ENCODE results near the gene AXL. TPM values are rescaled to one million over a fixed set of nuclear protein-coding genes. Genes with fewer than 3 reads are reported as not detected.

The AXL gene
- total RNA-seq, 1 experiment from 2014 or later: 236 TPM

DNA sequence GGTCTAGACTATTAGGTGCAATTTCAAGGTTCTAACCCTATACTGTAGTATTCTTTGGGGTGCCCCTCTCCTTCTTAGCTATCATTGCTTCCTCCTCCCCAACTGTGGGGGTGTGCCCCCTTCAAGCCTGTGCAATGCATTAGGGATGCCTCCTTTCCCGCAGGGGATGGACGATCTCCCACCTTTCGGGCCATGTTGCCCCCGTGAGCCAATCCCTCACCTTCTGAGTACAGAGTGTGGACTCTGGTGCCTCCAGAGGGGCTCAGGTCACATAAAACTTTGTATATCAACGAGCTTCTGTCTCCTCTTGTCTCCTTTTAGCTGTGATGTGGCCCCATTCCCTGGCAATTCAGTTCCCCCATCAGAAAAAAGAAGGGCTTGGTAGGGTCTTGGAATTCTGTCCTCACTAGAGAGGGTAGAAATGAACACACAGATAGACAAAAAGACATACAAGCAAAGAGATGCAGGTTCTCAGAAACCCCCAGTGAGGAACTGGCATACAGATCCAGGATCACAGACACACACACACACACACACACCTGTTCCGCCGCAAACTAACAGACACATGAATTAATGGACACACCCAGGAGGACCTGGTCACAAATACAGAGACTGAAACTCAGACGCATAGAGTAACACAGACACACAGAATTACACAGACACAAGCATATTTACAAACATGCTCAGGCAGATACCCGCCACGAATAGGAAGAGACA is 42.6 kb downstream of the AXL start:
- no peaks in the 10 kb centered on the region for H3K36me3 ChIP-seq (ENCODE audit: low read depth)
- peaks cover 24% of the 10 kb centered on the region; the same call in 1 of the 2 replicates for H3F3A ChIP-seq (ENCODE audit: insufficient read depth, low read depth)
- no peak for TF ChIP-seq EZH2 (IDR thresholded peaks at IDR 0.05; ENCODE audit: low read depth)
- TF ChIP-seq, protein P1, sequence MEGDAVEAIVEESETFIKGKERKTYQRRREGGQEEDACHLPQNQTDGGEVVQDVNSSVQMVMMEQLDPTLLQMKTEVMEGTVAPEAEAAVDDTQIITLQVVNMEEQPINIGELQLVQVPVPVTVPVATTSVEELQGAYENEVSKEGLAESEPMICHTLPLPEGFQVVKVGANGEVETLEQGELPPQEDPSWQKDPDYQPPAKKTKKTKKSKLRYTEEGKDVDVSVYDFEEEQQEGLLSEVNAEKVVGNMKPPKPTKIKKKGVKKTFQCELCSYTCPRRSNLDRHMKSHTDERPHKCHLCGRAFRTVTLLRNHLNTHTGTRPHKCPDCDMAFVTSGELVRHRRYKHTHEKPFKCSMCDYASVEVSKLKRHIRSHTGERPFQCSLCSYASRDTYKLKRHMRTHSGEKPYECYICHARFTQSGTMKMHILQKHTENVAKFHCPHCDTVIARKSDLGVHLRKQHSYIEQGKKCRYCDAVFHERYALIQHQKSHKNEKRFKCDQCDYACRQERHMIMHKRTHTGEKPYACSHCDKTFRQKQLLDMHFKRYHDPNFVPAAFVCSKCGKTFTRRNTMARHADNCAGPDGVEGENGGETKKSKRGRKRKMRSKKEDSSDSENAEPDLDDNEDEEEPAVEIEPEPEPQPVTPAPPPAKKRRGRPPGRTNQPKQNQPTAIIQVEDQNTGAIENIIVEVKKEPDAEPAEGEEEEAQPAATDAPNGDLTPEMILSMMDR (conservative IDR thresholded peaks at IDR 0.05): no peak
- no peak for DNase-seq
- intact Hi-C loops (cut with micrococcal nuclease; ENCODE audit: unreplicated experiment): loop anchor here (1.0 to 10.0 kb wide), 5 partner anchors 42 to 599 kb away; partner anchors contain the start of gene AXL
- H3K9me2 ChIP-seq (ENCODE audit: insufficient read depth): no peaks in the 10 kb centered on the region
- H3K9me3 ChIP-seq (ENCODE audit: insufficient read depth, low read depth): no peaks in the 10 kb centered on the region
- peaks cover 9% of the 10 kb centered on the region; the same call in 1 of the 2 replicates for H3K4me1 ChIP-seq (replicated peaks; ENCODE audit: insufficient read depth)
- ChIA-PET POLR2A (ENCODE audit: unreplicated experiment) (interaction anchor here (1.3 kb wide), 1 partner anchor 57 kb away, joined by 20 read pairs; no protein-coding TSS in a partner anchor), CTCF (interaction anchor here (0.7 kb wide), 1 partner anchor 117 kb away, joined by 4 read pairs; no protein-coding TSS in a partner anchor)
- H2AFZ ChIP-seq: peak overlapping the region; percentile 14; the same call in 1 of the 2 replicates
- no peak overlapping the region for H3K27ac ChIP-seq
- no TSS peak for BruUV-seq (replicated peaks)
- H3K4me2 ChIP-seq: peak overlapping the region; percentile 79
- H3K4me3 ChIP-seq: peak overlapping the region; percentile 85; the same call in 1 of the 2 replicates
- H3K79me2 ChIP-seq (ENCODE audit: low read depth): peaks cover 28% of the 10 kb centered on the region
- H3K27me3 ChIP-seq (ENCODE audit: insufficient read depth, low read depth): no peaks in the 10 kb centered on the region
- H4K20me1 ChIP-seq (ENCODE audit: insufficient read depth): 0 out of 2 replicates have a peak, but pooled peaks cover under 1% of the 10 kb centered on the region

DNA sequence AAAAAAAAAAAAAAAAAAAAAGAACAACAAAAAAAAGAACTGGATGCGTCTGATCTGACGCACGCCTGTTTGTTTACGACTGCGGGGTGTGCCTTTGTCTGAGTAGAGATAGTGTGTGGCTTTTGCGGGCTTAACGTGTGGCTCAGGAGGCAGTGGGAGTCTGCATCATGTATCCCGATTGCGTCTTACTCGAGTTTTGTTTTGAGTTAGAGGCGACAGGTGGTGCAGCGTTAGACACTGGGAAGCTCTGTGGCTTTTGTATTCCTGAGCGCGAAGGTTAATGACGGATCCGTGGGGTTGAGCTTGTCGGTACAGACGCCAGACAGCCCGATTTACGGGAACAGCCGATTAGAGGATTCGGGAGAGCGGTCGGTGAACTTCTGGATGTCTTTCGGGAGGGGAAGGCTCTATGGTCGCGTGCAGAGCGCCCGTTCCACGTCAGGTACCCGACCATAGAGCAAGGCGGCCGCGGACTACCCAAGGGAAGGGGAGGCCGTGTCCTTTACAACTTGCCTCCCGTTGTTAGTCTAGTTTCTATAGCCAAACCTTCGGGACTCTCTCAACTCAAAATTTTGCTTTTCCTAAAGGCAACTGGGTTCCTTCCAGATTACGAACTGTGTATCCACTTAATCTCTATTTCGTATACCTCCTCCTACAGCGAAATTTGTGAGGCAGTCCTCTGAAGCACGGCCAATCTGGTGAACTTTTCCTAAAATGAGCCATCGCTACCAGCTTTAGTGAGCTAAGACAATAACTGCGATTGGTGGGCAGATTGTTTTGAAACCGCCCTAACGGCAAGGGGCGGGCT is 44.2 kb downstream of the AXL start:
- Histone ChIP-seq H3F3A (ENCODE audit: insufficient read depth, low read depth) (peaks cover 24% of the 10 kb centered on the region; the same call in 1 of the 2 replicates), H4K20me1 (ENCODE audit: insufficient read depth) (peaks cover 11% of the 10 kb centered on the region; the same call in 1 of the 2 replicates), H3K27ac (peak overlapping the region; percentile 79), H3K36me3 (ENCODE audit: low read depth) (peaks cover 2% of the 10 kb centered on the region), H3K4me2 (peak overlapping the region; percentile 79), H3K9me3 (ENCODE audit: insufficient read depth, low read depth) (no peaks in the 10 kb centered on the region), H3K27me3 (ENCODE audit: insufficient read depth, low read depth) (no peaks in the 10 kb centered on the region), H3K4me1 (replicated peaks; ENCODE audit: insufficient read depth) (peaks cover 10% of the 10 kb centered on the region; the same call in 1 of the 2 replicates), H3K9me2 (ENCODE audit: insufficient read depth) (no peaks in the 10 kb centered on the region), H3K79me2 (ENCODE audit: low read depth) (peaks cover 45% of the 10 kb centered on the region), H3K4me3 (peak overlapping the region; percentile 85), H2AFZ (peak overlapping the region; percentile 77)
- no peak for TF ChIP-seq EZH2 (IDR thresholded peaks at IDR 0.05; ENCODE audit: low read depth)
- TF ChIP-seq, protein P1 (conservative IDR thresholded peaks at IDR 0.05): no peak
- peak in 1 of 2 experiments; percentile 45 for DNase-seq
- TSS peak; percentile 97 for BruUV-seq (replicated peaks)
- intact Hi-C loops (cut with micrococcal nuclease; ENCODE audit: unreplicated experiment): loop anchor here (1.0 to 10.0 kb wide), 3 partner anchors 90 to 288 kb away; partner anchors contain the start of gene TGFB1
- ChIA-PET CTCF (interaction anchor here (0.9 kb wide), 1 partner anchor 90 kb away, joined by 3 read pairs; no protein-coding TSS in a partner anchor), POLR2A (ENCODE audit: unreplicated experiment) (interaction anchor here (0.6 to 1.3 kb wide), 18 partner anchors 13 to 1116 kb away, joined by 3 to 20 read pairs (median 4); partner anchors contain the start of genes AXL, B9D2, COQ8B and RAB4B)
